GM21526 (cell line): ENCODE results near the gene PRSS35.
A peak's percentile ranks its signal among the peaks of the same experiment; 100 is the strongest.
"Not testable (repeated sequence)": the region's sequence is repeated elsewhere in the genome, so short reads cannot be mapped to it uniquely, and the experiment has no call there.

ENCODE experiments used
- ATAC-seq: cut with Tn5 transposase; IDR thresholded peaks from one replicate; pipeline ENCODE4 v1.9.1; 2021; ENCODE audit warnings: moderate library complexity; ENCODE audit not compliant: unreplicated experiment, low FRiP score

The PRSS35 gene, protein sequence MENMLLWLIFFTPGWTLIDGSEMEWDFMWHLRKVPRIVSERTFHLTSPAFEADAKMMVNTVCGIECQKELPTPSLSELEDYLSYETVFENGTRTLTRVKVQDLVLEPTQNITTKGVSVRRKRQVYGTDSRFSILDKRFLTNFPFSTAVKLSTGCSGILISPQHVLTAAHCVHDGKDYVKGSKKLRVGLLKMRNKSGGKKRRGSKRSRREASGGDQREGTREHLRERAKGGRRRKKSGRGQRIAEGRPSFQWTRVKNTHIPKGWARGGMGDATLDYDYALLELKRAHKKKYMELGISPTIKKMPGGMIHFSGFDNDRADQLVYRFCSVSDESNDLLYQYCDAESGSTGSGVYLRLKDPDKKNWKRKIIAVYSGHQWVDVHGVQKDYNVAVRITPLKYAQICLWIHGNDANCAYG

DNA sequence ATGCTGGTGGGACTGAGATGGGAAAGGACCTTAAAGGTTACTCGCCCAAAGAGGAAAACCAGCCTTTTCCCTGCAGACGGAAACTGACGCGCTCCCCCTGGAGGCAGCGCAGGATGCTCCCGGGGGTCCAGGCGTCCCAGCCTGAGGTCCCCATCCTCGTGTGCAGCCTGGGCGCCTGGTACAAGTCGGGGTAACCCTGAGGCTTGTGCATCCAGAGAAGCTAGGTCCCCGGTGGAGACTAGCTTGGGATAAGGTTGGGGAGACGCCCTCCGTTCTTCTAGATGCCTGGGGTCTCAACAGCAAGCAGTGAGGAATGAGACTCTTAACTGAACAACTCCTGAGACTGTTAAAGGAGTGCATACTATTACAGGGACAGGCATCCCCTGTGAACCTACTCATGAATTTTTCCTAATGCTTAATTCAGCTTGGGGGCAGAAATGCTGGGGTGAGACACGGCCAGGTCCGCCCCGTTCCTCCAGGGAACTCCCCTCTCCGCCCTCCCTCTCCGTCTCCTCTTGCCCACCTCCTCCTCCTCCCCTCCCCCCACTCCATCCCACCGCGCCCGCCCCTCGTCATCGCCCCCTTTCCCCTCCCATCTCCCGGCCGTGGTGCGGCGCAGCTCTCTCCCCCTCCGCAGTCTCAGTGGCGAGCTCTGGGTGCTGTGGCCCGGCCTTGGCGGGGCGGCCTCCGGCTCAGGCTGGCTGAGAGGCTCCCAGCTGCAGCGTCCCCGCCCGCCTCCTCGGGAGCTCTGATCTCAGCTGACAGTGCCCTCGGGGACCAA is at the start of gene PRSS35:
Gene PRSS35, plus strand, starts transcription at position 634 of the 781 bp plus-strand sequence. CDS start 10,908 bp downstream, outside the sequence.
- peak; percentile 43 for ATAC-seq

GRCh38 chr6:83463886-83464285 is 48.4 kb upstream of the PRSS35 start:
- ATAC-seq = no peak

DNA sequence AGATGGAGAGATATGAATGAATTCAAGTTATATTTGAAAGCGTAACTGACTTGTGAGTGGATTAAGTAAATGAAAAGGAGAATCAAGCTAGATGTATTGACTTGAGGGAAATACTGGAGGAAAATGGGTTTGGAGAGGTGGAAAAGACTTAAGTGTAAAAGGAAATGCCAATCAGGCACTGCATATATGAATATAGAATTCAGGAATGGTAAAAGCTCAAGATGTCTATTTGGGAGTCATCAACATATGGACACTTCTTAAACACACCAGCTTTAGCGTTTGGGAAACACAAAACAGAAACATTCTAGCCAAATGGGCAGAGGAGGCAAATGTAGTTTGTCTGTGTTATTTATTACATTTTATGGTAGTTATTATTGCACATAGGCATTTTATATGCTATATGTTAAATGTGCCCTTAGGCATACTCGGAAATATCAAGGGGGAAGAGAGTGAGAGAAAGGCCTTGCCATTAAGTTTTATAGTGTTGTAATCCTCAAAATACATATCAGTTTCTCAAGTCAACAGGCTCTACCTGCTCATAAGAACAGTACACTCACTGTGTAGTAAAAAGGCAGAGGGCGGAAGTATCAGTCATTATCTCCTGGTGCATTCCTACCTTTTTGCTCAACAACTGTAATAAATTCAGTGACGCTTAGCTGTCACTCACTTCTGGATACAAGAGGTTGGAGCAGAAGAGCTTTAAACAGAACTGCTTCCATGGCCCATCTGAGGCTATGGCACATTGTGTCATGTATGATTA is 47.8 kb upstream of the PRSS35 start:
- ATAC-seq = no peak

DNA sequence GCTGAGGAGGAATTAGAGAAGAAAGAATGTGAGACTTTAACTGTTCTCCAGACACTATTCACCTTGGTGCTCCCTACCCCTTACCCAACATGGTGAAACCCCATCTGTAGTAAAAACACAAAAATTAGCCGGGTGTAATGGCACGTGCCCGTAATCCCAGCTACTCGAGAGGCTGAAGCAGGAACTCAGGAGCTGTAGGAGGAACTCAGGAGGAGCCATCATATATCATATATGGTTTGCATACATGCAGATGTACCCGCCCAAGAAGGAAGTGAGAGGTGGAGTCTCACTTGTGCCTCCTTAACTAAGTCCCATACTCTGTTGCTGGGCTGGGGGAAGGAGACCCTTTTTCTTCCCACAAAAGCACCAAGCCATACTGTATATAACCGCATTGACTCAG is 46.0 kb upstream of the PRSS35 start:
- ATAC-seq = no peak

DNA sequence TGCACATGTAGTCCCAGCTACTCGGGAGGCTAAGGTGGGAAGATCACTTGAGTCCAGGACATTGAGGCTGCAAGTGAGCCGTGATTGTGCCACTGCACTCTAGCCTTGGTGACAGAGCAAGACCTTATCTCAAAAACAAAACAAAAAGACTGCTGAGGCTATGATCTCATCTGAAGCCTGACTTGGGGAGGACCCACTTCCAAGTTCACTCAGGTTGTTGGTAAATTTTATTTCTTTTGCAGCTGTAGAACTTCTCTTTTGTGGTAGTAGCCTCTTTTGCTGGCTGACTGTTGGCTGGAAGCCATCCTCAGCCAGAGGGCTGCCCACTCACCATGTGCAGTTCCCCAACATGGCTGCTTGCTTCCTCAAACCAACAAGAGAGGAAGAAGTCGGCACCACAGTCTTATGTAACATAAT is 44.7 kb upstream of the PRSS35 start:
- ATAC-seq = no peak

GRCh38 chr6:83470001-83470400 is 42.3 kb upstream of the PRSS35 start:
- ATAC-seq = no peak

DNA sequence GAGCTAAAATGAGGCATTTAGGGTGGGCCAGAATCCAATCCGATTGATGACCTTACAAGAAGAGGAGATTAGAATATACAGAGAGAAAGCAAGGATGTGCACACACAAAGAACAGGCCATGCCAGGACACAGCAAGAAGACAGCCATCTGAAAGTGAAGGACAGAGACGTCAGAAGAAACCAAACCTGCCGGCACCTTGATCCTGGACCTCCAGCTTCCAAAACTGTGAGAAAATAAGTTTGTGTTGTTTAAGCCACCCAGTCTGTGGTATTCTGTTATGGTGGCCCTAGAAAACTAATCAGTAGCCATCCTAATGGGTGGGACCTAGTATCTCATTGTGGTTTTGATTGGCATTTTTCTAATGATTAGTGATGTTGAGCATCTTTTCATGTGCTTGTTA is 41.7 kb upstream of the PRSS35 start:
- no peak for ATAC-seq

GRCh38 chr6:83472767-83473166 is 39.6 kb upstream of the PRSS35 start:
- ATAC-seq = no peak

GRCh38 chr6:83474309-83474708 is 38.0 kb upstream of the PRSS35 start:
- no peak for ATAC-seq

GRCh38 chr6:83476971-83477370 is 35.4 kb upstream of the PRSS35 start:
- no peak for ATAC-seq

DNA sequence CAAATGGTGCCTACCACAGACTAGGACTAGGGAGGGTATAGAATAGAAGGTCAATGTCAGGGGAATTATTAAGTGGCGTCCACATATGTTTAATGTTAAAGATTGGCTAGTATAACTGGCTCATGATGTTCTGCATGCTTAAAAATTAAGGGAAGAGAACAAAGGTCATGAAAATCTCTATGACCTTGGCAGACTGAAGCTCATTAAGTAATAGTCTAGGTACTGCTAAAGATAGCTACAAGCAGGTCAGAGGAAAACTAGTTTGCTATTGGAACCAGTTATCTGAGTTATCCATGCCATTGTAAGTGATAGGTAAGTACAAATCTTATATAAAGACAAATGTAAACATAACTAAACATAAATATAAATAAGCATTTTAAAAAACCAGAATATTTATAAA is 32.9 kb upstream of the PRSS35 start:
- no peak for ATAC-seq

- no peak for ATAC-seq
These were observed 31.9 kb upstream of the PRSS35 start for GRCh38 chr6:83480470-83480869.

DNA sequence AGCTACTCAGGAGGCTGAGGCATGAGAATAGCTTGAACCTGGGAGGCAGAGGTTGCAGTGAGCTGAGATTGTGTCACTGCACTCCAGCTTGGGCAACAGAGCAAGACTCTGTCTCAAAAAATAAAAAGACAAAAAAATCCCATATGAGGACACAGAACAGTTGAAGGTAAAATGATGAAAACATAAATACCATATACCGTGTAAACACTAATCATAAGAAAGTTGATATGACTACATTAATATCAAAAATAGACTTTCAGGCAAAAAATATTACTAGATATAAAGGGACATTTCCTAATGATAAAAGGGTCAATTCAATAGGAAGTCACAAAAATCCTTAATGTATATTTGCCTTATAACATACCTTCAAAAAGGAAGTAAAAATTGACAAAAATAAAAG is 30.4 kb upstream of the PRSS35 start:
- not testable (repeated sequence) for ATAC-seq

DNA sequence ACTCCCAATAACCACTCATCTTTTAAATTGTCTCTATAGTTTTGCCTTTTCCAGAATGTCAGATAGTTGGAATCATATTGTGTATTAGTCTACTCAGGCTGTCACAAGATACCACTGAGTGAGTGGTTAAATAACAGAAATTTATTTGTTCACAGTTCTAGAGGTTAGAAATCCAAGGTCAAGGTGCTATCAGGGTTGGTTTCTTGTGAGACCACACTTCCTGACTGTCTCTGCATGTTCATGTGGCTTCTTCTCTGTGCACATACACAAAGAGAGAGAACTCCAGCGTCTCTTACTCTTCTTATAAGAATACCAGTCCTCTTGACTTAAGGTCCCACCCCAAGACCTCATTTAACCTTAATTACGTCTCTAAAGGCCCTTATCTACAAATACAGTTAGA is 23.9 kb upstream of the PRSS35 start:
- no peak for ATAC-seq

DNA sequence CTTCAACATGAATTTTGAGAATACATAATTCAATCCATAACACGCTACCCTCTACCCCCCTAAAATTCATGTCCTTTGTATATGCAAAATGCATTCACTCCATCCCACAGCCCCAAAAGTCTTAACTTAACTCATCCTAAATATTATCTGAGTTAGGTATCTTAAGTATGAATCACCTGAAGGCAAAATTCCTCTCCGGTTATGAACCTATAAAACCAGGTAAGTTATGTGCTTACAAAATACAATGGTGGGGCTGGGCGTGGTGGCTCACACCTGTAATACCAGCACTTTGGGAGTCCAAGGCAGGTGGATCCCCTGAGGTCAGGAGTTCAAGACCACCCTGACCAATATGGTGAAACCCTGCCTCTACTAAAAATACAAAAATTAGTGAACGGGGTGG is 23.5 kb upstream of the PRSS35 start:
- ATAC-seq = no peak

- ATAC-seq = no peak
These were observed 22.0 kb upstream of the PRSS35 start for GRCh38 chr6:83490217-83490807.

DNA sequence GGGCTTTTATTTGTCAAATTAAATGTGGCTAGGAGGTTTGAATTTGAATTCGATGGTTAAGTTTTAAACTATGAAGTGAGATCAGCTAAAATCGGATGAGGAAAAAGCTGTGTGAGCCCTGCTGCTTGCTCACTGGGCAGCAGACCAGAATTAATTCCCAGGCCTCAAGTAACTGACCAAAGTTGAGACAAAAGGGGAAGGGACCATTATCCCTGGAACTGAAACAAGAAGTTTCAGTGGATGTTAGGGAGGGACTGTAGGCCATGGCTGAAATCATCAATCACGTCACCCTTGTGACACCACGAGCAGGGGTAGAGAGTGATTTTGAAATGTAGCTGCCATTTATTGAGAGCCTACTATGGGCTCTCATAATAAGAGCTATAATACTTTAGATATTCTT is 7.0 kb upstream of the PRSS35 start:
- no peak for ATAC-seq

DNA sequence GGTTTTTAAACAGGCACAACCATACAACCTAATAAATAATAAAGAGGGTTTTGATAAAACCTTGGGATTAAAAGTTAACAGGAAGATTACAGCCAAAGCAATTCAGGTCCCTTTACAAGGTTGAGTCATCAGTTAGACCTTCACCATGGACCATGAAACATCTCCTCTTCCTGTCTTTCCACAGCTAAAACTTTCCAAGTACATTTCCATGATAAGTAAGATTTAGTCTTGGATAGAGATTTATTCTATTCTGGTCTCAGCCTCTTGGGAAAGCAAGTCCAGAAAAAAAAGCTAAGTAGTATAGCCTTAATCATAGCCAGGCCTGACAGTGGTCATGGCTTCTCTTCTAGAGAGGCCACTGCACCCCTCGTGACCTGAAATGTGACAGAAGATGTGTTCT is 2.9 kb upstream of the PRSS35 start:
- no peak for ATAC-seq

GRCh38 chr6:83510791-83511190 is 1.5 kb upstream of the PRSS35 start:
- ATAC-seq = no peak

DNA sequence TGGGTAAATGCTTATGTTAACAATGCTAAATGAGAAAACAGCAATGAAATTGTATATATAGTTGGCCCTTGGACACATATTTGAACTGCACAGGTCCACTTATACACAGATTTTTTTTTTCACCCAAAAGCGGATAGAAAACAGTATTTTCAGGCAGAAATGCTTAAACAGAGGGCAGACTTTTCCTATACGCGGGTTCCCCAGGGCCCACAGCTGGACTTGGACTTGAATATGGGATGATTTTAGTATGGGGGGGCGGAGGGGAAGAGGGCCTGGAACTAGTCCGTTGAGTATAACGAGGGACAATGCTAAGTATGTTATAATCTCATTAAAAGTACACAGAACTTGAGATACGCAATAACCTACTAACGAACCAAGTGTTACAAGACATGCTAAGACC is 1.1 kb upstream of the PRSS35 start:
- ATAC-seq = no peak

DNA sequence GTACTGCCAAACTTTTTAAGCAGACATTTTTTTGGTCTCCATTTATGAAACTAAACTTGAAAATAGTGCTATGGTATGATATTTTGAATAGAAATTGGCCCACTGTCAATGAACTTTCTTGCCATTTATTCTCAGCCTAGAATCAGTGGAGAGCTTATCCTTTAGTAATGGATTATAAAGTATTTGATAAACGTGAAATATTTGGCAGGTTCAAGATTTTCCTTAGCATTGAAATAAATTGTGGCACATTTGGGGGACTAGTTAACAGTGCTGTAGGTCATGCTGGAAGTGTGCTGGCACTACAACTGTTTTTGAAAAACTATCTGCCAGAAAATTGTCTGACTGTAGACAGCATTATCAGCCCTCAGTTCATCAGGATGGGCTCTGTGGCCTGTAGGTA is 2.1 kb downstream of the PRSS35 start:
- ATAC-seq = no peak
